GM12878 (cell line): ENCODE measurements around the gene RBL2. TPM values are rescaled to one million over a fixed set of nuclear protein-coding genes. Genes with fewer than 3 reads are reported as not detected.

Experiments
- ATAC-seq: fragments of 200-7000 bp; cut with Tn5 transposase; 3 replicates; pipeline ENCODE4 v1.9.1; 2020; ENCODE audit warnings: mild to moderate bottlenecking, moderate library complexity
- BruUV-seq: library from RNA; stranded (reverse); fragments of 400-500 nt; replicated peaks from 2 replicates; lab custom pipeline; 2021; lab: Mats Ljungman, UMichigan
- CTCF ChIA-PET: fragments of 300-600 bp; sonication (Branson Sonifier 250); formaldehyde crosslinking; extraction: SDS; loops from one replicate; lab custom pipeline; 2021; ENCODE audit warnings: inconsistent platforms; lab: Yijun Ruan, JAX
- POLR2A ChIA-PET: fragments of 350-600 bp; formaldehyde crosslinking; extraction: SDS; loops from one replicate; lab custom pipeline; 2021; ENCODE audit warnings: inconsistent platforms; lab: Charles Lee
- RAD21 ChIA-PET: fragments of 300-600 bp; sonication (Branson Sonifier 250); formaldehyde crosslinking; loops from one replicate; lab custom pipeline; 2023; ENCODE audit warnings: antibody characterized with exemption; ENCODE audit not compliant: unreplicated experiment; lab: Charles Lee
- SMC1A ChIA-PET: fragments of 300-600 bp; sonication (Branson Sonifier 250); formaldehyde crosslinking; loops from one replicate; lab custom pipeline; 2023; ENCODE audit not compliant: unreplicated experiment, uncharacterized antibody; lab: Charles Lee
- DNase-seq: peaks from one replicate; pipeline ENCODE4 v3.0.0-alpha.2; 2011; ENCODE audit warnings: low read depth, low spot score
- FAIRE-seq: peaks from 3 replicates; lab custom pipeline; 2011; peaks lifted over from hg19 to GRCh38; lab: Jason Lieb, UNC
- H2AFZ ChIP-seq: 2 replicates; pipeline ENCODE4 v1.6.0; 2011; ENCODE audit warnings: low read depth, low read length, control low read depth; ENCODE audit not compliant: control insufficient read depth
- H3K27ac ChIP-seq: 2 replicates; pipeline ENCODE4 v1.5.1; 2011; ENCODE audit warnings: control low read depth; ENCODE audit not compliant: control insufficient read depth, insufficient read depth
- H3K27me3 ChIP-seq, 2 experiments: replicated peaks in 1 of 2; 2 replicates each; pipeline versions ENCODE4 v1.6.0 to v1.6.1; 2011; ENCODE audit warnings: low read length in 1 of 2; ENCODE audit not compliant: control insufficient read depth in 2 of 2, insufficient read depth in 2 of 2
- H3K36me3 ChIP-seq, 2 experiments: 2 replicates each; pipeline ENCODE4 v1.5.1; 2011; ENCODE audit warnings: low read length in 1 of 2; ENCODE audit not compliant: control insufficient read depth in 2 of 2, insufficient read depth in 2 of 2
- H3K4me1 ChIP-seq: 2 replicates; pipeline ENCODE4 v1.6.1; 2011; ENCODE audit warnings: mild to moderate bottlenecking, low read length, moderate library complexity, mixed read lengths; ENCODE audit not compliant: control insufficient read depth, insufficient read depth
- H3K4me2 ChIP-seq: 2 replicates; pipeline ENCODE4 v1.6.0; 2011; ENCODE audit warnings: control low read depth; ENCODE audit not compliant: control insufficient read depth, insufficient read depth
- H3K4me3 ChIP-seq: fragments of 200-600 bp; sonication (generic); 2 replicates; pipeline ENCODE4 v1.5.1; 2016
- H3K79me2 ChIP-seq: 2 replicates; pipeline ENCODE4 v1.6.0; 2011; ENCODE audit warnings: low read length; ENCODE audit not compliant: control insufficient read depth, insufficient read depth
- H3K9ac ChIP-seq: 2 replicates; pipeline ENCODE4 v1.8.0; 2011; ENCODE audit warnings: low read length, control low read depth, mixed read lengths; ENCODE audit not compliant: control insufficient read depth, insufficient read depth
- H3K9me3 ChIP-seq: replicated peaks from 3 replicates; pipeline ENCODE4 v1.5.1; 2011; ENCODE audit warnings: mild to moderate bottlenecking, low read length; ENCODE audit not compliant: control insufficient read depth, insufficient read depth
- H4K20me1 ChIP-seq: 2 replicates; pipeline ENCODE4 v1.6.0; 2011; ENCODE audit not compliant: control insufficient read depth, insufficient read depth
- NFYB ChIP-seq: IDR thresholded peaks from 2 replicates; pipeline ENCODE4 v1.6.1; 2011; ENCODE audit warnings: low read depth, mild to moderate bottlenecking, low read length, improper control_type of control experiment, moderate library complexity; ENCODE audit not compliant: insufficient read depth
- PBX3 ChIP-seq: IDR thresholded peaks from 2 replicates; pipeline ENCODE4 v1.6.1; 2011; ENCODE audit warnings: mild to moderate bottlenecking, low read depth, low read length, moderate library complexity; ENCODE audit not compliant: insufficient replicate concordance
- POLR2AphosphoS2 ChIP-seq: IDR thresholded peaks from 2 replicates; pipeline ENCODE4 v1.6.1; 2011; ENCODE audit warnings: low read depth, mild to moderate bottlenecking, low read length, improper control_type of control experiment, moderate library complexity
- RB1 ChIP-seq: fragments of 450-650 bp; formaldehyde crosslinking; IDR thresholded peaks from 2 replicates; pipeline ENCODE4 v1.6.1; 2017; ENCODE audit warnings: mild to moderate bottlenecking, borderline replicate concordance
- SMC3 ChIP-seq: IDR thresholded peaks from 2 replicates; pipeline ENCODE4 v1.6.1; 2011; ENCODE audit warnings: low read length, improper control_type of control experiment, borderline replicate concordance
- USF2 ChIP-seq: IDR thresholded peaks from 2 replicates; pipeline ENCODE4 v1.6.1; 2011; ENCODE audit warnings: low read depth, low read length, improper control_type of control experiment, borderline replicate concordance
- ZNF207 ChIP-seq: fragments of 450-650 bp; IDR thresholded peaks from 2 replicates; pipeline ENCODE4 v1.6.1; 2014; ENCODE audit warnings: antibody characterized with exemption, mild to moderate bottlenecking, borderline replicate concordance
- ZZZ3 ChIP-seq: IDR thresholded peaks from 2 replicates; pipeline ENCODE4 v1.6.1; 2011; ENCODE audit warnings: low read depth; ENCODE audit not compliant: control insufficient read depth, insufficient read length
- WGBS: methylation state at CpG from one replicate; pipeline ENCODE4 v1.1.6; 2016; ENCODE audit warnings: low lambda C conversion rate; ENCODE audit not compliant: insufficient replicate concordance, insufficient coverage; ENCODE audit errors: missing lambda C conversion rate; 5-methylcytosine and 5-hydroxymethylcytosine counted together
- in situ Hi-C: fragments of 300-500 bp; cut with MboI; formaldehyde crosslinking; loops from 9 replicates; pipeline ENCODE4 v1.14.3; 2018; ENCODE audit warnings: mixed read lengths
- intact Hi-C: fragments of 100-400 bp; cut with micrococcal nuclease; formaldehyde crosslinking; loops from one replicate; pipeline ENCODE4 v1.14.2; 2022; ENCODE audit not compliant: unreplicated experiment
- polyA plus RNA-seq, 11 experiments: library from polyadenylated mRNA; depleted of rRNA in 4 of 11; unstranded in 6 of 11; stranded (reverse) in 5 of 11; fragments of >200 nt; fragmentation: Nextera tagmentation in 4 of 11; fragmentation: Illumina TruSeq in 1 of 11; extraction: Ambion mirVana in 4 of 11; extraction: Trizol in 1 of 11; gene quantifications; 1 replicate in 1 of 11; 2 replicates in 10 of 11; pipeline versions ENCODE4 v1.2.1 to v1.2.3, GENCODE V29; 2011 to 2016; ENCODE audit warnings: inconsistent platforms in 2 of 11, missing spikeins in 2 of 11, low read depth in 1 of 11
- total RNA-seq, 4 experiments: library from RNA; depleted of rRNA in 3 of 4; stranded (reverse); fragments of >200 nt in 3 of 4; fragmentation: Illumina TruSeq in 1 of 4; extraction: Trizol in 1 of 4; gene quantifications; 2 replicates each; pipeline versions ENCODE4 v1.2.1 to v1.2.3, GENCODE V29; 2013 to 2021
- TF ChIP-seq, protein P1 (sequence below): IDR thresholded peaks from 2 replicates; pipeline ENCODE4 v1.6.1; 2012; ENCODE audit warnings: improper control_type of control experiment, low read depth, low read length; ENCODE audit not compliant: insufficient replicate concordance
- TF ChIP-seq, protein P2 (sequence below), 3 experiments: IDR thresholded peaks in 2 of 3; conservative IDR thresholded peaks in 1 of 3; 2 replicates each; pipeline ENCODE4 v1.5.1; 2011; ENCODE audit warnings: low read depth in 3 of 3, low read length in 3 of 3, mild to moderate bottlenecking in 3 of 3, control low read depth in 2 of 3, moderate library complexity in 2 of 3, inconsistent platforms in 1 of 3, mixed read lengths in 1 of 3; ENCODE audit not compliant: control insufficient read depth in 2 of 3, insufficient read depth in 1 of 3; ENCODE audit errors: extremely low read depth in 1 of 3

RBL2 gene
- total and polyA plus RNA-seq, 10 of the 15 experiments (the other 5 are each of a cell fraction or from before 2014, with no cell fraction given), result 10.0 to 107 (median 39.0) TPM

DNA sequence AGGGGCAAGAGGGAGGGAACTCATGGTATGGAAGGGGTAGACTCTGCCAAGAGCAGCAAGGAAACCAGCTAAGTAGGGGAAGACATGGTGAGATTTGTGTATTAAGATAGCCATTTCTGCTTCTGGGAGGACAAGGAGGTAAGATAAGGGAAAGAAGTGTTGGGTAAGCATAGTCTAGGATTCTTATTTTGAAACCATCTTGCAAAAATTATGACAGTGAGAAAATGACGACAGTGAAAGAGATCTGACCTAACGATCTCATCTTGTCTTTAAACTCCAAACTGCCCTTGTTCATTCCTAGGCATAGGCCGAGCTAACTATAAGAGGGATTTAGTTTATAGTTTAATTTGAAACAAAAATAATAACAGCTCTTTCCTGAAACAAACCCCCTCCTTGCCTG lies 5.6 kb upstream of the RBL2 start:
- Histone ChIP-seq H2AFZ (no peak overlapping the region), H3K27ac (no peak overlapping the region), H3K4me3 (no peak overlapping the region), H3K27me3 (no peaks in the 10 kb centered on the region), H3K36me3 (no peaks in the 10 kb centered on the region), H3K4me1 (no peaks in the 10 kb centered on the region), H3K79me2 (no peaks in the 10 kb centered on the region), H4K20me1 (no peaks in the 10 kb centered on the region), H3K9me3 (no peaks in the 10 kb centered on the region; the same call in 2 of the 3 replicates), H3K4me2 (no peak overlapping the region), H3K9ac (no peak overlapping the region)
- no peak for ATAC-seq
- in situ Hi-C loops, result no loop called here
- FAIRE-seq, result no peak
- 28% methylated on average over 3 of the region's 3 CpGs for WGBS
- intact Hi-C loops, result no loop called here
- RAD21 ChIA-PET, result no interaction called here
- DNase-seq, result no peak
- BruUV-seq, result no TSS peak
- SMC1A ChIA-PET, result interaction anchor here (0.9 kb wide), 1 partner anchor 17 kb away, joined by 4 read pairs; no protein-coding TSS in a partner anchor
- CTCF ChIA-PET, result no interaction called here
- POLR2A ChIA-PET, result no interaction called here
- TF ChIP-seq, protein P1, sequence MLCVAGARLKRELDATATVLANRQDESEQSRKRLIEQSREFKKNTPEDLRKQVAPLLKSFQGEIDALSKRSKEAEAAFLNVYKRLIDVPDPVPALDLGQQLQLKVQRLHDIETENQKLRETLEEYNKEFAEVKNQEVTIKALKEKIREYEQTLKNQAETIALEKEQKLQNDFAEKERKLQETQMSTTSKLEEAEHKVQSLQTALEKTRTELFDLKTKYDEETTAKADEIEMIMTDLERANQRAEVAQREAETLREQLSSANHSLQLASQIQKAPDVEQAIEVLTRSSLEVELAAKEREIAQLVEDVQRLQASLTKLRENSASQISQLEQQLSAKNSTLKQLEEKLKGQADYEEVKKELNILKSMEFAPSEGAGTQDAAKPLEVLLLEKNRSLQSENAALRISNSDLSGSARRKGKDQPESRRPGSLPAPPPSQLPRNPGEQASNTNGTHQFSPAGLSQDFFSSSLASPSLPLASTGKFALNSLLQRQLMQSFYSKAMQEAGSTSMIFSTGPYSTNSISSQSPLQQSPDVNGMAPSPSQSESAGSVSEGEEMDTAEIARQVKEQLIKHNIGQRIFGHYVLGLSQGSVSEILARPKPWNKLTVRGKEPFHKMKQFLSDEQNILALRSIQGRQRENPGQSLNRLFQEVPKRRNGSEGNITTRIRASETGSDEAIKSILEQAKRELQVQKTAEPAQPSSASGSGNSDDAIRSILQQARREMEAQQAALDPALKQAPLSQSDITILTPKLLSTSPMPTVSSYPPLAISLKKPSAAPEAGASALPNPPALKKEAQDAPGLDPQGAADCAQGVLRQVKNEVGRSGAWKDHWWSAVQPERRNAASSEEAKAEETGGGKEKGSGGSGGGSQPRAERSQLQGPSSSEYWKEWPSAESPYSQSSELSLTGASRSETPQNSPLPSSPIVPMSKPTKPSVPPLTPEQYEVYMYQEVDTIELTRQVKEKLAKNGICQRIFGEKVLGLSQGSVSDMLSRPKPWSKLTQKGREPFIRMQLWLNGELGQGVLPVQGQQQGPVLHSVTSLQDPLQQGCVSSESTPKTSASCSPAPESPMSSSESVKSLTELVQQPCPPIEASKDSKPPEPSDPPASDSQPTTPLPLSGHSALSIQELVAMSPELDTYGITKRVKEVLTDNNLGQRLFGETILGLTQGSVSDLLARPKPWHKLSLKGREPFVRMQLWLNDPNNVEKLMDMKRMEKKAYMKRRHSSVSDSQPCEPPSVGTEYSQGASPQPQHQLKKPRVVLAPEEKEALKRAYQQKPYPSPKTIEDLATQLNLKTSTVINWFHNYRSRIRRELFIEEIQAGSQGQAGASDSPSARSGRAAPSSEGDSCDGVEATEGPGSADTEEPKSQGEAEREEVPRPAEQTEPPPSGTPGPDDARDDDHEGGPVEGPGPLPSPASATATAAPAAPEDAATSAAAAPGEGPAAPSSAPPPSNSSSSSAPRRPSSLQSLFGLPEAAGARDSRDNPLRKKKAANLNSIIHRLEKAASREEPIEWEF, result no peak
- TF ChIP-seq, protein P2, sequence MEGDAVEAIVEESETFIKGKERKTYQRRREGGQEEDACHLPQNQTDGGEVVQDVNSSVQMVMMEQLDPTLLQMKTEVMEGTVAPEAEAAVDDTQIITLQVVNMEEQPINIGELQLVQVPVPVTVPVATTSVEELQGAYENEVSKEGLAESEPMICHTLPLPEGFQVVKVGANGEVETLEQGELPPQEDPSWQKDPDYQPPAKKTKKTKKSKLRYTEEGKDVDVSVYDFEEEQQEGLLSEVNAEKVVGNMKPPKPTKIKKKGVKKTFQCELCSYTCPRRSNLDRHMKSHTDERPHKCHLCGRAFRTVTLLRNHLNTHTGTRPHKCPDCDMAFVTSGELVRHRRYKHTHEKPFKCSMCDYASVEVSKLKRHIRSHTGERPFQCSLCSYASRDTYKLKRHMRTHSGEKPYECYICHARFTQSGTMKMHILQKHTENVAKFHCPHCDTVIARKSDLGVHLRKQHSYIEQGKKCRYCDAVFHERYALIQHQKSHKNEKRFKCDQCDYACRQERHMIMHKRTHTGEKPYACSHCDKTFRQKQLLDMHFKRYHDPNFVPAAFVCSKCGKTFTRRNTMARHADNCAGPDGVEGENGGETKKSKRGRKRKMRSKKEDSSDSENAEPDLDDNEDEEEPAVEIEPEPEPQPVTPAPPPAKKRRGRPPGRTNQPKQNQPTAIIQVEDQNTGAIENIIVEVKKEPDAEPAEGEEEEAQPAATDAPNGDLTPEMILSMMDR (IDR thresholded peaks at IDR 0.05 in 2 of 3, conservative IDR thresholded peaks at IDR 0.05 in 1 of 3; ENCODE audit: control insufficient read depth in 2 of 3, extremely low read depth in 1 of 3, insufficient read depth in 1 of 3, low read depth in 3 of 3, low read length in 3 of 3), result no peak
- TF ChIP-seq ZZZ3, result no peak
- TF ChIP-seq RB1, result no peak
- TF ChIP-seq SMC3, result no peak
- TF ChIP-seq USF2, result no peak
- no peak for TF ChIP-seq ZNF207
- no peak for TF ChIP-seq POLR2AphosphoS2
- TF ChIP-seq PBX3, result no peak
- no peak for TF ChIP-seq NFYB
